Measurements from ENCODE around the gene ARL13B.
"Not testable (repeated sequence)": the region's sequence is repeated elsewhere in the genome, so short reads cannot be mapped to it uniquely, and the experiment has no call there.

The ARL13B gene

DNA sequence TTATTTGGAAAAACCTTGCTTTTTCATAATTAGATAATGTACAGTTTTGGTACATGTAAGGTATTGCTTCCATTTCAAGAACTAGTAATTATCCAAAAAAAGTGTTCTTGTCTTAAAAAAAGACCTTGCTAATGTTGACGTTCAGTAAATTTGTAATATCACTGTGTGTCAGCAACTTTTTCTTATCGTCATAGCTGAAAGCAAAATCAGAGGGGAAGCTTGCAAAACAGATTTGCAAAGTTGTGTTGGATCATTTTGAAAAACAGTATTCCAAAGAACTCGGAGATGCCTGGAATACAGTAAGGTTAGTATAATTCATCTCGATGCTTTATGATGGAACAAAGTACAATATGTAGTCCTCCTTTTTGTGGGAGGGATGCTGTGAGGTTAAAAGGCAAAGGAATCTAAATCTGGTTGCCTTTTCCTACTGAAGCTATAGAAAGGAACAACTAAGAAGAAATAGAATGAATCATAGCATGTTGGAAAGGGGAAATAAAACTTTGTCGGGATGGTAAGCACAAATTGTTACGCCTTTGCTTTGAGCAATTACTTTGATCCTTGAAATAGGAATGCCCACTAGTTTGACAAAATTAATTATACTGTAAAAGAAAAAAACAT, 84.4 kb downstream of the ARL13B start:
- no peak for DNase-seq

DNA sequence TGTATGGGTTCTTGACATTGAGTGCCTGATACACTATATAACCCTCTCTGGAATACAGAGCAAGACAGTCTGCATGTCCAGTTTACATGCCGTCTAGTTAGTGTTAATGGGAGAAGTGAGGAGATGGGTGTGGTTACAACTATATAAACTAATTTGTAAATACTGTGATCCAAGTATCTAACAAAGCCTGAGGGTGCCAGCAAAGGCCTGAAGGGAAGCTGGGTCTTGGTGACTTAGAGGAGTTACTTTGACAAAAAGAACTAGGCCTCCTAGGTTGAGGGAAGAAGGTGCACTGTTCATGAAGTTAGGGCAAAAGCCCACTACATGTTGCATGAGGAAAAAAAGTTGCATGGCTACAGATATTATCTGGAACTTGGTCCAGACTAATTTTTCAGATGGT, 85.2 kb downstream of the ARL13B start:
- no peak for DNase-seq

DNA sequence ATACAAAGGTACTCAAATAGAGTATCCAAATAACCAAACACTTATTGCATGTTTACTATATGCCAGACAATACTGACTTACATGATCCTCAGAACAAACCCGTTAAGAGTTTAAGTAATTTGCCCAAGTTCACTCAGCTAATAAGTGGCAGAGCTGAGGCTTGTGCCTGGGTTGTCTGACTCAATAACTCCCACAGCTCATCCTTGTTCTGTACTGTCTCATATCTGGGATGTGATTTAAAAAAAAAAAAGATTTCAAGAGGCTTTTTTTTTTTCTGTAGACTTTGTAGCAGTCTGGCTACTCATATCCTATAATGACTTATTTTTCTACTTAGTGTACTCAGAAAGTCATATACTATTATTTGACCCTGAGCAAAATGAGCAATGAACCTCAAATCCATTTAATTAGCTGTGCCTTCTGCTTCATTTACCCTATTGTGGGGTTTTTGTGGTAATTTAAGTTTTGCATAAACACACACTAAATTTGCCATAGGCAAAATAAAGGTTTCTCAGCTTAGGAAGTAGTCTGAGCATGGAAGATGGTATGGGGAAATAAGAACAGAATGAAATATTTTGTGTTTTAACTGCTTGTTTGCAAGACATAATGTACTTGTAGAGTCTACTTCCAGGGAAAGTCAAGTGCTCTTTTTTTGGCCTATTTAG, 86.0 kb downstream of the ARL13B start:
- no peak for DNase-seq

DNA sequence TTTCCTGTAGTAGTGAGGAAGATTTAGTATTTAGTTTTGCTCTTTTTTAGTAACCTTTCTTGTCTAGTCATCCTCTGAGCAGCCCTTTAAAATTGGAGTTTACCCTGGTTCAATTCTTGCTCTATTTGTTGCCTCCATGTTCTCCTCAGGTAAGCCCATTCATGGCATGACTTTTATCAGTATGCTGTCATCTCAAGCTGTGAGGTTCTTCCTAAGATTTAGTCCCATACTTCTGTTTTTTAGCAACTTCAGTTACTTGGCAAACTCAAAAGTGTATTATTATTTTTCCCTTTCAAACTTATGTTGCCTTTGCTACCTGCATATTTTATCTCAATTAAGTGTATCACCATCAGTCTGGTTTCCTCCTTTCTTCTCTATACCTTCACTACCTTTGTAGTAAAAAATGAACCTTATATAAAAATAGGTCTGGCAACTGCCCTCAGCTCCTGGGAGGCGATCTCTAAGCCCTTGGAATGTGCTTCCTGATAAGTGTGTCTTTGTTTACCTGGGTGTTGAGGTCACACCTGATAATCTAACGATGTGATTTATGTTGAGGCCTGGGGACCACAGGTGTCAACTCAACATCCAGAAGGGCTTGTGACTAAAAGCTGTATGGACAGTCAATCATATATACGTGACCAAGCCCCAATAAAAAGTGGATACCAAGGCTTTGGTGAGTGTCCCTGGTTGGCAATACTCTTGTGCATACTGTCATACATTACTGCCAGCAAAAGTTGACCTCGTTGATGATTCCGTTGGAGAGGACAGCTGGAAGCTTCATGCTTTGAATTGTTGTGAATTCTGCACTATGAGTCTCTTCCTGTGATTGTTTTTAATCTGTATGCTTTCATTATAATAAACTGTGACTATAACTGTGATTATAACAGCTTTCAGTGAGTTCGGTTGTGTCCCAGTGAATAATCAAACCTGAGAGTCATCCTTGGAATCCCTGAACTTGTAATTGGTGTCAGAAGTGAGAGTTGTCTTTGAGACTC, 86.8 kb downstream of the ARL13B start:
- no peak for DNase-seq

DNA sequence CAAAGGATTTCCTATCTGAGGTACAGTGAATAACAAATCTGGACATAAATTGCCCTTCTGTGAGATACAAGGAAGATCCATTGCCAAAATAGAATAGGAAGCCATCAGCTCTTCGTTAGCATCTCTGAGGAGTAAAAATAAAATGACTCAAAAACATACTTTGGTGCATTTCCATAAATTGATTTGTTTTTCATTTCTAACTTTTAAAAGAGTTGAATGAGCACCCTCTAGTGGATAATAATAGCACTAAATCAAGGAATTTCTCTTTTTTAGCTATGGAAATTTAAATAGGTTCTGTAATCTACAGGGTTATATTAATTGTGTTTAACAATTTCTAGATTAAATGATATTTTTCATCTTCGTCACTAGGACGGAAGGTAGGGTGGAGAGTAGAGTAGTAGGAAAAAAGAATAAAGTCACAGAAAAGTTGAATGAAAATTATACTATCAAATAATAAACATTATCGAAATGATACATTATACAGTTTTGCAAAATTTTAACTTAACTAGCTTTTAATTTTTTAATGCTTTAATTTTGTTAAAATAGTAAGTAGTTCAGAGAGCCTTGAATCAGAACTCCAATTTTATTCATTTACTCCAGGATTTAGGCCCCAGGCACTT, 89.3 kb downstream of the ARL13B start:
- DNase-seq: no peak

DNA sequence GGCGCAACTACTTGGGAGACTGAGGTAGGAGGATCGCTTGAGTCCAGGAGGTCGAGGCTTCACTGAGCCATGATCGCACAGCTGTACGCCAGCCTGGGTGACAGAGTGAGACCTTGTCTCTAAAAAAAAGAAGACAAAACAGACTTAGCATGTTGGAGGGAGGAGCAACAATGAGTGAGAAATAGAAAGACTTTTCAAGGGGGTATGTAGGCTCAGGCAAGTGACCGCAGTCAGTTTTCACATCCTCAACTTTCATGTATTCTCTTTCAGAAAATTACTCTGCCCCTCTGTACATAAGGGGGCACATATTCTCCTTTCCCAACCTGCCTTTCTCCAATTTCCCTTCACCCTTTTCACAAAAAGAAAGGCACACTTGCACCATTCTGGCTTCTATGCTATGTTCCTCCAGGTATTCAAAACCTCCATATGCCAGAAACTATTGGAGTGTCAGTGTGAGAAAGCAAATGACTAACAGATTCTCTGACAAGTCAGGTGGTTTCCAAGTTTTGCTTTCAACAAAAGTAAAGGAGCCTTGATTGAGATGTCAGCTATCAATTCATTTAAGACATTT, 90.5 kb downstream of the ARL13B start:
- DNase-seq: no peak

DNA sequence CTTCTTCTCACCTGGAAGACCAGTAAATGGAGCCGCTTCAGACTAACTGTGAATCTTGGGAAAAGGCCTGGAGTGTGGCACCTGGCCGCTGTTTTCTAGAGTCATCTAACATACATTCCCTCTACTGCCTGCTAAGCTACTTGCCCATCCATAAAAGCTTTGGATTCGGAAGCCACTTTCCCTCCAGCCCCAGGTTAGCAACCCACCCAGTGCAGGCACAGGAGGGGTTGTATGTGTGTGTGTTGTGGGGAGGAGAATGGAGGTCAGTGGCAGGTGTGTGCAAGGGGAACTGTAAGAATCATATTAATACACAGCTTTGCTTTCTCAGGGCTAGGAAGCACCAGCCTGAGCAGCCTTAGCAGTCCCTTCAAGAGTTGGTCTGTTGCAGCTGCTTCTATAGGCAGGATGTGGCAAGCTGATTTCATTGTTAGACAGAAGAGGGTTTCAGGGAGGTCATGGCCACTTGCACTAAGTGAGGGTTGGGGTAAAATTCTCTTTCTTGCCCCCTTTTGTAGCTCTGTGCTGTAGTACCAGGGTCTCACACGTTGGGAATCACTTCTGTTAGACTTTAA, 91.8 kb downstream of the ARL13B start:
- DNase-seq: no peak

DNA sequence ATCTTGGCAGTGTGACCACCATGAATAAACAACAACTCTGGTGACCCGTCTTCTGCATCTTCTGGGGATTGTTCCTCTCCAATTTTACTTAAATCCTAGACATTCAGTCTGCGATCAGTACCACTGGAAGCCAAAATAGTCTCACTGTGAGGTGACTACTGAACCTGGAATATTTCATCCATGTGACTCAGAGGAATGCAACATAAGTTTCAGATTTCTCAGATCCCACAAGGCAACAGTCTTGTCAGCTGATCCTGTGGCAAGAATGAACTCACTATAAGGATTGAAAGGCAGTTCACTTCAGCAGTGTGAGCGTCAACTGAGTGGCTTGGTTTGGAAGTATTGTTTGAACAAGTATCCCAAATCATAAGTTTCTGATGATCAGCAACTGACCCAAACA, 96.1 kb downstream of the ARL13B start:
- no peak for DNase-seq

DNA sequence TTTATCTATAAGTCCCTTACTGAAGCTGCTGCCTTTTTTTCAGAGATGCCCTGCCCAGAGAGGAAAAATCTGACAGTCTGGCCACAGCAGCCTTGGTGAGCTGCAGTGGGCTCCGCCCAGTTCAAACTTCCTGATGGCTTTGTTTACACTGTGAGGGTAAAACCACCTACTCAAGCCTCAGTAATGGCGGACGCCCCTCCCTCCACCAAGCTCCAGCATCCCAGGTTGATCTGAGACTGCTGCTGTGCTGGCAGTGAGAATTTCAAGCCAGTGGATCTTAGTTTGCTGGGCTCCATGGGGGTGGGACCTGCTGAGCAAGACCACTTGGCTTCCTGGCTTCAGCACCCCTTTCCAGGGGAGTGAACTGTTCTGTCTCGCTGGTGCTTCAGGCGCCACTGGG, 100.6 kb downstream of the ARL13B start:
- not testable (repeated sequence) for DNase-seq

DNA sequence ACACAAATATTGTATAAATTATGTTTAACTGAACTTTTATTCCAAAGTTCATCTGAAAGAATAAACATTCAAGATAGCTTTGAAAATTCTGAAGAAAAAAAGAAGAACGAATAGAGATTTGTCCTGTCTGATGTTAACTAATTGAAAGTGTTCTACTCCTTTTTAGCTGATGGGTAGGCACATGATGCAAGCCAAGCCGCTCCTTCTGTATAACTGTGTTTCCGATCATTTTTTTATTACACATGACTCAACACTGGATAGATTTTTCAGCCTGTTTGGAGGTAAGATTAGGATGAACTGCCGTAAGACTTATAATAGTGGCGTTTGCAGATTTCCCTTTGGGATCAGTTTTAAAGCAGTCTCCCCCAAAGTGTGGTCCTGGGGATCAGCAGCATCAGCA, 101.9 kb downstream of the ARL13B start:
- no peak for DNase-seq

DNA sequence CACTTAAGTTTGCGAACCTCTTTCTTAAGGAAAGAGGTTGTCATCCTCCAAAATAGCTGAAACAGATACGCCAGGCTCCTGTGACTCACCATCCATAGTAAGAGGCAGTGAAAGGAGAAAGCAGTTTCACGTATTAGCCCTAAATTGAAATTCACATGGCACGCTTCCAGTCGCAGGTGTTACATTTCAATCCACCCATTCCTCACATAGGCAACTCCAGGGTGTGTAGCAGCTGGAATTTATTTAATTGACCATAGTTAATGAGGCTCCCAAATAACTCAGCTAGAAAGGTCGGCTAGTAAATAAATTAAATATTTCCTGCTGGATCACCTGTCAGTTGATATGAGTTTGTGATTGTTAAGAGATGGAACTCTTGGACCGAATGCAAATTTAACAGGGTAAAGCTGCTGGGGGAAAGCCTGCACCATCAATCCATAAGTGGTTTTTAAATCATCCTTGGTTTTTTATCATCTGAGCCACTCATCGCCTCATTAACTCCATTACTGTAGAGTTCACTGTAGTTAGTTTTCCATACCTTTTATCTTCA, 102.5 kb downstream of the ARL13B start:
- peak; percentile 44 for DNase-seq

DNA sequence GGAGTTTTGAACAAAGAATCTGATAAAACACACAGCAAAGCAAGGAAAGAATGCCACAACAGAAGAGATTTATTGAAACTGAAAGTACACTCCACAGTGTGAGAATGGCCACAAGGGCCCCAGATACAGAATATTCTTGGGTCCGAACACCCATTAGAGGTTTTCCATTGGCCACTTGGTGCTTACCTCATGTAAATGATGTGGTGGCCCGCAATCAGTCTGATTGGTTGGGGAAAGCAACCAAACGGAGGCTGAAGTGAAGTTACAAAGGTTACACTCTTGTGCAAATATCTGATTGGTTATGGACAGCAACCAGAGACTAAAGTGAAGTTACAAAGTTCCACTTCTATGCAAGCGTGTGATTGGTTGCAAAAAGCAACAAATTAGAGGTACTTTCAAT, 103.3 kb downstream of the ARL13B start:
- no peak for DNase-seq

DNA sequence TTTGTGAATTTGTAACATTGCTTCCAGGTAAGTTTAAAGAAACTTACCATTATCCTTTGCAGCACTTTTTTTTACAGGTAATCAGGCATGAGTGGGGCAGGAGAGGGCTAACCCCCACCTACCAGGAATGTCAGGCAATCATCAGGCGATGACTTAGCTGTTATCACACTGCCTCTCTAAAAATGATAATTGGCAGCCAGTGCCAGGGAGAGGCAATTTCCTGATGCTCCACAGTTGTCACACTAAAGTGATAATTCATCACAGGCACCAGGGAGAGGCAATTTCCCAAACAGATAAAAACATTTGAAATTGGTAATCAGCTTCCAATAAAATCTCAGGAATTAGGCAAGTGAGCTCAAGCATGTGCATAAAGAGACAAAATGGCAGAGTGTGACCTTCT, 109.2 kb downstream of the ARL13B start:
- no peak for DNase-seq

DNA sequence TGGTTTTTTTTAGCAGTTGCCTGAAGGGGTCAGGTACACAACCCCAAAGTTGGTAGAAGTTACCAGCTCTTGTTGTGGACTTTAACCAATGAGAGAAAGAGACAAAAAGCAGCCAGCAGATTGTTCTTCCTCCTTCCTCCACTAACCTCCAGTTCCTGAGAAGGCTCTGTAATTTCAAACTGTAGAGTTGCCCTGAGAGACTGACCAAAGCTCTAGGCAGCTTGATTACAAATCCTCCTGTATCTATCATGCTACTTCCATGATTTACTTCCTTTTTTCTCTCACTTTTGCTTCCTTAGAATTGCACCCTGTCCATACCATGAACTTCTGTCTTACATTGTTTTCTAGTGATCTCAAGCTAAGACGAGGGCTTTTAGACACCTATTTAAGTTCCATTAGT, 112.1 kb downstream of the ARL13B start:
- no peak for DNase-seq

DNA sequence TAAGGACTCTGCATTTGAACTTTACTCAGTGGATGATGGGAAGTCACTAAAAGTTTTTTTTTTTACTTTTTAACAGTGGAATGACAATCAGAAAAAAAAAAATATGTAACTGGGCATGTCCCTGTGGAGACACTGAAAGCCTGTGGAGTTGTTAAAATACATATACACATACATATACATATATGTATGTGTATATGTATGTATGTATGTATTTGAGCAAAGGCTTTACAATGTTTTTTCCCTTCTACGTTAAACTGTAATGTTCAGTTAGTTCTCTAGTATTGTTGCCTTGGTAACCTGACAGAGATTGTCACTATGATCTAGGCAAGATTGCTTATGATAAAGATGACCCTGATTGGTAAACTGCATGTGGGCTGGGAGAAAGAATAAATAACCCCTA, 113.2 kb downstream of the ARL13B start:
- no peak for DNase-seq

DNA sequence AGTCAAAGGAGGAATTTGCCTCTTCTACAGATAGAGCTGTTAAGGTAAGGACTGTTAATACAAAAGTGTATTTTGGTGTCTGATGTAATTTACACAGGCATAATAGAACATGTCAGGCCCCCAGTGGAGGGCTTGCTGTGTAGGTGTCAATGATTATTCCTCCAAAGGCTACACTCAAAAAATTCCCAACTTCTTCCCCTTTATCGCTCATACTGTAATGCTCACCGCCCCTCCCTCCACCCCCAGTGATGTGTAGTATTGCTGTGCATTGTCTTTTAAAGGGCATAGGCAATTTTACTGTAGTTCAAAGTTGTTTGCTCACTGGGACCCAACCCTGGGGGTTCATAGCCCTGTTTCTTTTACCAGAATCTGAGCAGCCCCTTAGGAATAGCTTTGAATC, 115.2 kb downstream of the ARL13B start:
- DNase-seq: no peak

DNA sequence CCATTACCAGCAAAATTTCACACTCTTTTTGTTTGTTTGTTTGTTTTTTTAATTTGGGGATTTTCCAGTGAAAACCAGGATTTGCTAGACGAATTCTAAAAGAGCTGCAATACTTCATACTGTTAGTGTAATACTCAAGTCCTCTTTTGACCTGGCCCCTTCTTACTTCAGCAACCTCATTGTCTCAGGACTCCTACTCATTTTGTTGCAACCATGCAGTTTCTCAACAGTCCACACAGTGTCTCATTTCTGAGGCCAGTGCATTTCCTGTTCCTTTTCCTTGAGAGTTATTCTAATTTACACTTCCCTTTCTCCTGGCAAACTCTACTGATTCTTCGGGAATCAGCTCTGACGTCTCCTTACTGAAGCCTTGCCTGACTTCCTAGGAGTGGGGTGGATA, 118.5 kb downstream of the ARL13B start:
- no peak for DNase-seq

DNA sequence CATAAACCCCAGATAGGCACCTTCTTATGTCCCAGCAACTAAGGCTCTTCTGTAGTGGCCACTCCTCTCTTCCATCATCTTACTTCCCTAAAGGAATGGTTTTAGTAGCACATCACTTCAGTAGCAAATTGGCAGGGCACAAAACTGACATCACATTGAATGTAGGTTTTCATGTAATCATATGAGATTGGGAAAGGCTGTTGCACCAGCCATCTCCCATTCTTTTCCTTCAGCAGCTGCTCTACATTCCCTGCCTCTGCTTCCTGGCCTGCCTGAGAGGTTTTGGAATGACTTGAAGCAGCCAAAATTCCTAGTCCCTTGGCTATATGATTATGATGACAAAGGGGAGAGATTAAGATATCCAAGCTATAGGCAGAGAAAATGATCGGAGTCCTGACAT, 119.4 kb downstream of the ARL13B start:
- no peak for DNase-seq

DNA sequence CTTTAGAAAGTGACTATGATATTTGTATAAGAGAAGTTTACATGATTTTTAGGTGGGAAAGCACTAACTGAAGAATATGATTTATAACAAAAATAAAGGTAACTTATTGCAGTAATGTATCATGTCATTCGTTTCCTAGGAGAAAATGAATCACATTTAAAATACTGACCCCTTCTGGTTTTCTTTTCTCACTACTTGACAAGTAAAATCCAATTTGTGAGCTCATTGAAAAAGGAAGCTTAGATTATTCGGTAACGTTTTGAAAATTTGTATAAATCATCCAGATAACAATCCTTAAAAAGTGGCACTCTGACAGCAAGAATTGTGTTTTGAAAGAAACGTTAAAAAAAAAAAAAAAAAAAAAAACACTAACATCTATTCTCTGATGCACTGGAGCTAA, 121.9 kb downstream of the ARL13B start:
- no peak for DNase-seq
